Cardiac septum (tissue), 1 donor: Measurements from ENCODE around the gene LTBP4. TPM values are rescaled to one million over a fixed set of nuclear protein-coding genes. Genes with fewer than 3 reads are reported as not detected.
A peak's percentile ranks its signal among the peaks of the same experiment; 100 is the strongest.
"Not testable (repeated sequence)": the region's sequence is repeated elsewhere in the genome, so short reads cannot be mapped to it uniquely, and the experiment has no call there.

Experiments used
- DNase-seq: peaks from one replicate; pipeline ENCODE4 v3.0.0-alpha.2; 2020; ENCODE audit warnings: low spot score
- intact Hi-C: fragments of 100-400 bp; cut with DNase I; formaldehyde crosslinking; loops from one replicate; pipeline ENCODE4 v1.14.0; 2022
- total RNA-seq: library from RNA; stranded (reverse); fragmentation: NEBNext Ultra II Directional; extraction: Animal tissue kit (Norgen Biotek cat#: 25700); gene quantifications from one replicate; pipeline ENCODE4 v1.2.1, GENCODE V29; 2021
- donor health status: DM: no; HTN: no; CAD: no.

The LTBP4 gene
- total RNA-seq, 1 donor from 2014 or later: 216 TPM

- DNase-seq, intact Hi-C loops: not testable (repeated sequence)
These were observed 48.9 kb downstream of the LTBP4 start for GRCh38 chr19:40649903-40650675.

GRCh38 chr19:40650749-40651305 is 49.7 kb downstream of the LTBP4 start:
- DNase-seq: no peak
- intact Hi-C loops: no loop called here

- DNase-seq, intact Hi-C loops: not testable (repeated sequence)
These were observed 51.1 kb downstream of the LTBP4 start for GRCh38 chr19:40652303-40652702.

GRCh38 chr19:40655684-40656083 is 54.5 kb downstream of the LTBP4 start:
- DNase-seq, intact Hi-C loops: not testable (repeated sequence)

GRCh38 chr19:40658031-40658430 is 56.9 kb downstream of the LTBP4 start:
- intact Hi-C loops: no loop called here

GRCh38 chr19:40659116-40659515 is 57.9 kb downstream of the LTBP4 start:
- intact Hi-C loops: no loop called here
- DNase-seq: no peak

More at GRCh38 chr19:40658031-40658430, 56.9 kb downstream of the LTBP4 start:
- no peak for DNase-seq

GRCh38 chr19:40659566-40659965 is 58.4 kb downstream of the LTBP4 start:
- DNase-seq: no peak
- intact Hi-C loops: no loop called here

GRCh38 chr19:40661616-40662015 is 60.4 kb downstream of the LTBP4 start:
- intact Hi-C loops: loop anchor here (2.0 to 10.0 kb wide), 3 partner anchors 137 to 243 kb away; partner anchors contain the start of gene EGLN2
- no peak for DNase-seq

GRCh38 chr19:40662925-40663694 is 61.9 kb downstream of the LTBP4 start:
- peak; percentile 96 for DNase-seq
- intact Hi-C loops: loop anchor here (1.0 to 10.0 kb wide), 4 partner anchors 53 to 242 kb away; partner anchors contain the start of genes COQ8B and EGLN2

GRCh38 chr19:40663695-40664692 is 62.8 kb downstream of the LTBP4 start:
- DNase-seq: no peak
- intact Hi-C loops: loop anchor here (1.0 to 10.0 kb wide), 4 partner anchors 52 to 241 kb away; partner anchors contain the start of genes COQ8B and EGLN2

- no peak for DNase-seq
- intact Hi-C loops: loop anchor here (10.0 kb wide), 1 partner anchor 238 kb away; no protein-coding TSS in a partner anchor
These were observed 65.8 kb downstream of the LTBP4 start for GRCh38 chr19:40666803-40667438.

GRCh38 chr19:40667602-40668001 is 66.4 kb downstream of the LTBP4 start:
- DNase-seq: no peak
- intact Hi-C loops: loop anchor here (10.0 kb wide), 1 partner anchor 237 kb away; no protein-coding TSS in a partner anchor

GRCh38 chr19:40668991-40669614 is 67.9 kb downstream of the LTBP4 start:
- no peak for DNase-seq
- intact Hi-C loops: loop anchor here (10.0 kb wide), 1 partner anchor 236 kb away; no protein-coding TSS in a partner anchor

GRCh38 chr19:40671404-40671803 is 70.2 kb downstream of the LTBP4 start:
- intact Hi-C loops: no loop called here
- peak; percentile 74 for DNase-seq

- DNase-seq: no peak
- intact Hi-C loops: no loop called here
These were observed 70.9 kb downstream of the LTBP4 start for GRCh38 chr19:40672038-40672437.

GRCh38 chr19:40672573-40673299 is 71.6 kb downstream of the LTBP4 start:
- intact Hi-C loops: no loop called here
- DNase-seq: no peak

- intact Hi-C loops: no loop called here
- peak; percentile 65 for DNase-seq
These were observed 72.2 kb downstream of the LTBP4 start for GRCh38 chr19:40673397-40673796.
